Osteocyte (in vitro differentiated cells): Measurements from ENCODE around the gene CACNA2D2. TPM values are rescaled to one million over a fixed set of nuclear protein-coding genes. Genes with fewer than 3 reads are reported as not detected.

Source experiments
- DNase-seq: peaks from one replicate; pipeline ENCODE4 v3.0.0; 2021; ENCODE audit warnings: mixed read lengths; ENCODE audit not compliant: unreplicated experiment; ENCODE audit errors: extremely low spot score
- H3K27ac Mint-ChIP-seq: one replicate; pipeline ENCODE4 v1.8.0; 2021; ENCODE audit warnings: mild to moderate bottlenecking, mixed read lengths; ENCODE audit not compliant: unreplicated experiment
- H3K27me3 Mint-ChIP-seq: one replicate; pipeline ENCODE4 v1.8.0; 2021; ENCODE audit warnings: mixed read lengths; ENCODE audit not compliant: unreplicated experiment
- H3K36me3 Mint-ChIP-seq: one replicate; pipeline ENCODE4 v1.8.0; 2021; ENCODE audit warnings: mixed read lengths; ENCODE audit not compliant: unreplicated experiment
- H3K4me1 Mint-ChIP-seq: one replicate; pipeline ENCODE4 v1.8.0; 2021; ENCODE audit warnings: mixed read lengths; ENCODE audit not compliant: unreplicated experiment
- H3K4me3 Mint-ChIP-seq: one replicate; pipeline ENCODE4 v1.8.0; 2021; ENCODE audit warnings: mild to moderate bottlenecking, moderate library complexity, mixed read lengths; ENCODE audit not compliant: unreplicated experiment
- H3K9me3 Mint-ChIP-seq: one replicate; pipeline ENCODE4 v1.8.0; 2021; ENCODE audit warnings: mixed read lengths; ENCODE audit not compliant: unreplicated experiment
- total RNA-seq: library from RNA; stranded (reverse); gene quantifications from 2 replicates; pipeline ENCODE4 v1.2.1, GENCODE V29; 2021
- TF ChIP-seq, protein P1 (sequence below): fragments of 200-600 bp; sonication (generic); IDR thresholded peaks from 2 replicates; pipeline ENCODE4 v1.5.0; 2021; ENCODE audit warnings: antibody characterized with exemption, mild to moderate bottlenecking, moderate library complexity

Gene CACNA2D2
- total RNA-seq, 1 donor from 2014 or later: 0.27 TPM

DNA sequence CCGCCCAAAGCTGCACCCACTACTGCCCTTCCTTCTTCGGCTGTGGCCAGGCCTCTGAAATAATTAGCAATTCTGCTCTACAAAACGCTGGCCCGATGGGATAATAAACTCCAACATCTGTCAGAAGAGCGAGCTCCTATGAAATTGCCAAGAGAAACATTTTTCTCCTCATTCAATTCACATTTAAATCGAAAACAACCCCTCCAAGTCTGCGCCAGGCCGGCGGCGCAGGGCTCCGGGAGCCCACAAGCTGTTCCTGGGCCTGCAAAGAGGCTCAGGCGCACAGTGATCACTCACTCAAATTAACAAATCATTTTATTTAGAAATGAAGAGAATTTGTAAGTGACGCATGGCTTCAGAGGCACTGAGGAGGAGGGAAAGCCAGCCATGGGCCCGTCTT is 88.8 kb downstream of the CACNA2D2 start:
- TF ChIP-seq, protein P1, sequence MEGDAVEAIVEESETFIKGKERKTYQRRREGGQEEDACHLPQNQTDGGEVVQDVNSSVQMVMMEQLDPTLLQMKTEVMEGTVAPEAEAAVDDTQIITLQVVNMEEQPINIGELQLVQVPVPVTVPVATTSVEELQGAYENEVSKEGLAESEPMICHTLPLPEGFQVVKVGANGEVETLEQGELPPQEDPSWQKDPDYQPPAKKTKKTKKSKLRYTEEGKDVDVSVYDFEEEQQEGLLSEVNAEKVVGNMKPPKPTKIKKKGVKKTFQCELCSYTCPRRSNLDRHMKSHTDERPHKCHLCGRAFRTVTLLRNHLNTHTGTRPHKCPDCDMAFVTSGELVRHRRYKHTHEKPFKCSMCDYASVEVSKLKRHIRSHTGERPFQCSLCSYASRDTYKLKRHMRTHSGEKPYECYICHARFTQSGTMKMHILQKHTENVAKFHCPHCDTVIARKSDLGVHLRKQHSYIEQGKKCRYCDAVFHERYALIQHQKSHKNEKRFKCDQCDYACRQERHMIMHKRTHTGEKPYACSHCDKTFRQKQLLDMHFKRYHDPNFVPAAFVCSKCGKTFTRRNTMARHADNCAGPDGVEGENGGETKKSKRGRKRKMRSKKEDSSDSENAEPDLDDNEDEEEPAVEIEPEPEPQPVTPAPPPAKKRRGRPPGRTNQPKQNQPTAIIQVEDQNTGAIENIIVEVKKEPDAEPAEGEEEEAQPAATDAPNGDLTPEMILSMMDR: no peak
- H3K4me3 Mint-ChIP-seq: no peak overlapping the region
- peaks cover 8% of the 10 kb centered on the region for H3K27me3 Mint-ChIP-seq
- H3K36me3 Mint-ChIP-seq: no peaks in the 10 kb centered on the region
- H3K27ac Mint-ChIP-seq: no peak overlapping the region
- H3K4me1 Mint-ChIP-seq: no peaks in the 10 kb centered on the region
- H3K9me3 Mint-ChIP-seq: no peaks in the 10 kb centered on the region
- no peak for DNase-seq

DNA sequence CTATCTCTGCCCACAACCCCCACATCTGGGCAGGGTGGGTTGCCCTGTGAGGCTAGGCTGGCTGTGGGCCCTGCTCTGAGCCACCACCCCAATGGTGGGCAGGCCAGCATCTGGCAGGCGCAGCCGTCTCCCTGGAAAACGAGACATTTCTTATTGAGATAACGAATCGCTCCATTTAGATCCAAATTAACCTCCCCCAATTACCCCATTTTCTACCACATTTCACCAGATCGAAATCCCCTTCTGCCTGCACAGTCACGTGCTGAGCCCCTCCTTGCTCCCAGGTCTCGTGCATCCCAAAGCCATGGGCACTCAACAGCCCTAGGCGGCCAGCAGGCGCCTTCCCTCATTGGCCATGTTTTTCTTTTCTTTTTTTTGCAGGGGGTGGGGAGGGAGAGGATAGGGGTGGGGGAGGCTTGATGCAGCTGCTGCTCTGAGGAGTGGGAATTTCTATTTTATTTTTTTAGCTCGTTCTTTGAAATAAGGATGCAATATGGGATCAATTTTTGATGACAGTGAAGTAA is 91.1 kb downstream of the CACNA2D2 start:
- Mint-ChIP-seq H3K27me3 (peaks cover 8% of the 10 kb centered on the region), H3K36me3 (no peaks in the 10 kb centered on the region), H3K27ac (no peak overlapping the region), H3K4me1 (no peaks in the 10 kb centered on the region), H3K4me3 (no peak overlapping the region), H3K9me3 (no peaks in the 10 kb centered on the region)
- DNase-seq: no peak
- TF ChIP-seq, protein P1: no peak

DNA sequence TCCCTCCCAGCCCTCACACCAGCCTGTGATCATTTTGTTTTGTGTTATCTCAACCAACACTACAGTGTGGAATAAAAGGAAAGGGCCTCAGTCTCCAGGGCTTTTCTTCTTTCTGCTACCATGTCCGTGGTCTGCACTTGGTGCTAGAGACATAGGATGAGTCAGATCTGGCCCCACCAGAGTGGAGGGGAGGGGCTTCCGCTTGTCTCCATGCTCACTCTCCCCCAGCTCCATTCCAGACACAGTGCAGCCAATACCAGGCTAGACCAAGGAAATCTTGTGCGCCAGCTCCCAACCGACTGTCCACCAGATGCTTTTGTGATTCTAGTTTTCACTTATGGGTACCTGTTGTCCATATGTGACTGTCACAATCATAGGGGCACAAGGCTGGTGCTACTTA is 92.2 kb downstream of the CACNA2D2 start:
- Mint-ChIP-seq H3K36me3 (no peaks in the 10 kb centered on the region), H3K9me3 (no peaks in the 10 kb centered on the region), H3K4me3 (no peak overlapping the region), H3K27me3 (peaks cover 8% of the 10 kb centered on the region), H3K4me1 (no peaks in the 10 kb centered on the region), H3K27ac (no peak overlapping the region)
- DNase-seq: no peak
- TF ChIP-seq, protein P1: no peak

DNA sequence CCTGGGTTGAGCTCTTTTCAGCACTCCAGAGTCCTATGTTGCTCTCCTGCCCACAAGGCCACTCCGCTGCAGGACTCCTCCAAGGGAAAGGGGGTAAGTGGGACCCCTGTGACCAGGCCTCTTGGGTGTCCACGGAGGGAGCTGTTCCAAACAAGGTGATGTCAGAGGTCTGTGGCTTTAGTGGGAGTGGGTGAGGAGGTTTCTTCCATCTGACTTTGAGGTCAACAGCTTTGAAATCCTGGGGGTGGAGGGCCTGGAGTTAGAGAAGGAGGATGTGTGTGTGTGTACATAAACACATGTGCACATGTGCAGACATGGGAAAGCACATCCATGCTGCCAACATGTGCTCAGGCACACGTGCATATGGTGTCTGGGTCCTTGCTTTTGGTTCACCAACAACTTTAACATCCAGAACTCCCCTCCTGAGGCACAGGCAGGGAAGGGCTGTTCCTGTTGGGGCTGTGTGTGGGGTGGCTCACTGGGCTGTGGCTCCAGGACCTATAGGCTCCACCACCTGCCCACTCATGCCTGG is 92.8 kb downstream of the CACNA2D2 start:
- Mint-ChIP-seq H3K9me3 (no peaks in the 10 kb centered on the region), H3K27me3 (peaks cover 8% of the 10 kb centered on the region), H3K4me3 (no peak overlapping the region), H3K36me3 (no peaks in the 10 kb centered on the region), H3K4me1 (no peaks in the 10 kb centered on the region), H3K27ac (no peak overlapping the region)
- no peak for DNase-seq
- TF ChIP-seq, protein P1: no peak

DNA sequence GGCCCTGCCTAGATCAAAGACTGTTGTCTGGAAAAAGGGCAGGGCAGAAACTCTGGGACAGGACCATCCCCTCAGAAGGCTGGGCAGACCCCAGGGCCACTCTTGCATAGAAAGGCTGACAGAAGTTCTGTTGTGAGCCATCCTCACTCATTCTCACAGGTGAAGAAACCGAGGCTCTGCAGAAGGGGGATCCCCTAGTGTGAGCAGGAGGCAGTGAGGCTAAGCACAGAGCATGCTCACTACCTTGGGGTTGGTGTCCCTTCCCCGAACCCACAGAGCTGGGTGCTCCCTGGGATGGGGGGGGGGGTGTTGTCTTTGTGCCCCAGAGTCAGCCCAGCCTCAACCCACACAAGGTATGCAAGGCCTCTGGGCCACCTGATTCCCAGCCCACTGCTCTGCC is 93.2 kb downstream of the CACNA2D2 start:
- Mint-ChIP-seq H3K4me3 (no peak overlapping the region), H3K27me3 (peaks cover 8% of the 10 kb centered on the region), H3K36me3 (no peaks in the 10 kb centered on the region), H3K9me3 (no peaks in the 10 kb centered on the region), H3K27ac (no peak overlapping the region), H3K4me1 (no peaks in the 10 kb centered on the region)
- TF ChIP-seq, protein P1: no peak
- DNase-seq: no peak
